GM12878 (cell line): Measurements from ENCODE around the gene ZNF285. TPM values are rescaled to one million over a fixed set of nuclear protein-coding genes. Genes with fewer than 3 reads are reported as not detected.
A peak's percentile ranks its signal among the peaks of the same experiment; 100 is the strongest.

ENCODE experiments used
- ATAC-seq: fragments of 200-7000 bp; cut with Tn5 transposase; 3 replicates; pipeline ENCODE4 v1.9.1; 2020; ENCODE audit warnings: mild to moderate bottlenecking, moderate library complexity
- BruUV-seq: library from RNA; stranded (reverse); fragments of 400-500 nt; replicated peaks from 2 replicates; lab custom pipeline; 2021; lab: Mats Ljungman, UMichigan
- CTCF ChIA-PET: fragments of 300-600 bp; sonication (Branson Sonifier 250); formaldehyde crosslinking; extraction: SDS; loops from one replicate; lab custom pipeline; 2021; ENCODE audit warnings: inconsistent platforms; lab: Yijun Ruan, JAX
- POLR2A ChIA-PET: fragments of 350-600 bp; formaldehyde crosslinking; extraction: SDS; loops from one replicate; lab custom pipeline; 2021; ENCODE audit warnings: inconsistent platforms; lab: Charles Lee
- RAD21 ChIA-PET: fragments of 300-600 bp; sonication (Branson Sonifier 250); formaldehyde crosslinking; loops from one replicate; lab custom pipeline; 2023; ENCODE audit warnings: antibody characterized with exemption; ENCODE audit not compliant: unreplicated experiment; lab: Charles Lee
- SMC1A ChIA-PET: fragments of 300-600 bp; sonication (Branson Sonifier 250); formaldehyde crosslinking; loops from one replicate; lab custom pipeline; 2023; ENCODE audit not compliant: unreplicated experiment, uncharacterized antibody; lab: Charles Lee
- DNase-seq: peaks from one replicate; pipeline ENCODE4 v3.0.0-alpha.2; 2011; ENCODE audit warnings: low read depth, low spot score
- FAIRE-seq: peaks from 3 replicates; lab custom pipeline; 2011; peaks lifted over from hg19 to GRCh38; lab: Jason Lieb, UNC
- H2AFZ ChIP-seq: 2 replicates; pipeline ENCODE4 v1.6.0; 2011; ENCODE audit warnings: low read depth, low read length, control low read depth; ENCODE audit not compliant: control insufficient read depth
- H3K27ac ChIP-seq: 2 replicates; pipeline ENCODE4 v1.5.1; 2011; ENCODE audit warnings: control low read depth; ENCODE audit not compliant: control insufficient read depth, insufficient read depth
- H3K27me3 ChIP-seq, 2 experiments: replicated peaks in 1 of 2; 2 replicates each; pipeline versions ENCODE4 v1.6.0 to v1.6.1; 2011; ENCODE audit warnings: low read length in 1 of 2; ENCODE audit not compliant: control insufficient read depth in 2 of 2, insufficient read depth in 2 of 2
- H3K36me3 ChIP-seq, 2 experiments: 2 replicates each; pipeline ENCODE4 v1.5.1; 2011; ENCODE audit warnings: low read length in 1 of 2; ENCODE audit not compliant: control insufficient read depth in 2 of 2, insufficient read depth in 2 of 2
- H3K4me1 ChIP-seq: 2 replicates; pipeline ENCODE4 v1.6.1; 2011; ENCODE audit warnings: mild to moderate bottlenecking, low read length, moderate library complexity, mixed read lengths; ENCODE audit not compliant: control insufficient read depth, insufficient read depth
- H3K4me2 ChIP-seq: 2 replicates; pipeline ENCODE4 v1.6.0; 2011; ENCODE audit warnings: control low read depth; ENCODE audit not compliant: control insufficient read depth, insufficient read depth
- H3K4me3 ChIP-seq: fragments of 200-600 bp; sonication (generic); 2 replicates; pipeline ENCODE4 v1.5.1; 2016
- H3K79me2 ChIP-seq: 2 replicates; pipeline ENCODE4 v1.6.0; 2011; ENCODE audit warnings: low read length; ENCODE audit not compliant: control insufficient read depth, insufficient read depth
- H3K9ac ChIP-seq: 2 replicates; pipeline ENCODE4 v1.8.0; 2011; ENCODE audit warnings: low read length, control low read depth, mixed read lengths; ENCODE audit not compliant: control insufficient read depth, insufficient read depth
- H3K9me3 ChIP-seq: replicated peaks from 3 replicates; pipeline ENCODE4 v1.5.1; 2011; ENCODE audit warnings: mild to moderate bottlenecking, low read length; ENCODE audit not compliant: control insufficient read depth, insufficient read depth
- H4K20me1 ChIP-seq: 2 replicates; pipeline ENCODE4 v1.6.0; 2011; ENCODE audit not compliant: control insufficient read depth, insufficient read depth
- EP300 ChIP-seq, 2 experiments: fragments of 150-350 bp in 1 of 2; IDR thresholded peaks; 2 replicates each; pipeline ENCODE4 v1.6.1; 2011 to 2012; ENCODE audit warnings: low read depth in 2 of 2, low read length in 2 of 2, borderline replicate concordance in 1 of 2, improper control_type of control experiment in 1 of 2, inconsistent platforms in 1 of 2; ENCODE audit not compliant: control insufficient read depth in 1 of 2
- GABPA ChIP-seq: IDR thresholded peaks from 2 replicates; pipeline ENCODE4 v1.6.1; 2014; ENCODE audit warnings: antibody characterized with exemption, low read depth, mild to moderate bottlenecking, inconsistent platforms
- GATAD2B ChIP-seq: fragments of 450-650 bp; conservative IDR thresholded peaks from 2 replicates; pipeline ENCODE4 v1.6.1; 2017; ENCODE audit warnings: low read depth, mild to moderate bottlenecking, moderate library complexity
- MEF2A ChIP-seq: IDR thresholded peaks from 2 replicates; pipeline ENCODE4 v1.6.1; 2011; ENCODE audit warnings: low read depth, mild to moderate bottlenecking, low read length, moderate library complexity; ENCODE audit not compliant: insufficient read depth
- NFYB ChIP-seq: IDR thresholded peaks from 2 replicates; pipeline ENCODE4 v1.6.1; 2011; ENCODE audit warnings: low read depth, mild to moderate bottlenecking, low read length, improper control_type of control experiment, moderate library complexity; ENCODE audit not compliant: insufficient read depth
- PAX5 ChIP-seq: IDR thresholded peaks from 2 replicates; pipeline ENCODE4 v1.6.1; 2011; ENCODE audit warnings: low read depth, low read length, borderline replicate concordance
- RELA ChIP-seq: fragments of 450-650 bp; IDR thresholded peaks from 2 replicates; pipeline ENCODE4 v1.8.0; 2014; ENCODE audit warnings: borderline replicate concordance; ENCODE audit not compliant: partially characterized antibody
- RFX5 ChIP-seq: IDR thresholded peaks from 2 replicates; pipeline ENCODE4 v1.6.1; 2011; ENCODE audit warnings: low read depth, low read length, improper control_type of control experiment
- RUNX3 ChIP-seq: IDR thresholded peaks from 2 replicates; pipeline ENCODE4 v1.6.1; 2012; ENCODE audit warnings: low read length, inconsistent platforms
- SIN3A ChIP-seq: IDR thresholded peaks from 2 replicates; pipeline ENCODE4 v1.6.1; 2012; ENCODE audit warnings: low read depth, low read length, improper control_type of control experiment
- SIX5 ChIP-seq: IDR thresholded peaks from 2 replicates; pipeline ENCODE4 v1.6.1; 2011; ENCODE audit warnings: mild to moderate bottlenecking, low read depth, low read length, moderate library complexity; ENCODE audit not compliant: severe bottlenecking
- SMAD5 ChIP-seq: IDR thresholded peaks from 2 replicates; pipeline ENCODE4 v1.6.1; 2016; ENCODE audit warnings: antibody characterized with exemption, low read depth
- SUPT20H ChIP-seq: IDR thresholded peaks from 2 replicates; pipeline ENCODE4 v1.6.1; 2011; ENCODE audit warnings: low read depth, mild to moderate bottlenecking, low read length, moderate library complexity, borderline replicate concordance; ENCODE audit not compliant: control insufficient read depth
- WRNIP1 ChIP-seq: IDR thresholded peaks from 2 replicates; pipeline ENCODE4 v1.6.1; 2011; ENCODE audit warnings: low read depth, low read length, improper control_type of control experiment, borderline replicate concordance
- YBX1 ChIP-seq: fragments of 450-650 bp; IDR thresholded peaks from 2 replicates; pipeline ENCODE4 v1.6.1; 2016; ENCODE audit warnings: antibody characterized with exemption
- ZNF207 ChIP-seq: fragments of 450-650 bp; IDR thresholded peaks from 2 replicates; pipeline ENCODE4 v1.6.1; 2014; ENCODE audit warnings: antibody characterized with exemption, mild to moderate bottlenecking, borderline replicate concordance
- WGBS: methylation state at CpG from one replicate; pipeline ENCODE4 v1.1.6; 2016; ENCODE audit warnings: low lambda C conversion rate; ENCODE audit not compliant: insufficient replicate concordance, insufficient coverage; ENCODE audit errors: missing lambda C conversion rate; 5-methylcytosine and 5-hydroxymethylcytosine counted together
- in situ Hi-C: fragments of 300-500 bp; cut with MboI; formaldehyde crosslinking; loops from 9 replicates; pipeline ENCODE4 v1.14.3; 2018; ENCODE audit warnings: mixed read lengths
- intact Hi-C: fragments of 100-400 bp; cut with micrococcal nuclease; formaldehyde crosslinking; loops from one replicate; pipeline ENCODE4 v1.14.2; 2022; ENCODE audit not compliant: unreplicated experiment
- polyA plus RNA-seq, 11 experiments: library from polyadenylated mRNA; depleted of rRNA in 4 of 11; unstranded in 6 of 11; stranded (reverse) in 5 of 11; fragments of >200 nt; fragmentation: Nextera tagmentation in 4 of 11; fragmentation: Illumina TruSeq in 1 of 11; extraction: Ambion mirVana in 4 of 11; extraction: Trizol in 1 of 11; gene quantifications; 1 replicate in 1 of 11; 2 replicates in 10 of 11; pipeline versions ENCODE4 v1.2.1 to v1.2.3, GENCODE V29; 2011 to 2016; ENCODE audit warnings: inconsistent platforms in 2 of 11, missing spikeins in 2 of 11, low read depth in 1 of 11
- total RNA-seq, 4 experiments: library from RNA; depleted of rRNA in 3 of 4; stranded (reverse); fragments of >200 nt in 3 of 4; fragmentation: Illumina TruSeq in 1 of 4; extraction: Trizol in 1 of 4; gene quantifications; 2 replicates each; pipeline versions ENCODE4 v1.2.1 to v1.2.3, GENCODE V29; 2013 to 2021
- TF ChIP-seq, protein P1 (sequence below): fragments of 450-650 bp; IDR thresholded peaks from 2 replicates; pipeline ENCODE4 v1.6.1; 2017; ENCODE audit warnings: antibody characterized with exemption, mild to moderate bottlenecking, moderate library complexity
- TF ChIP-seq, protein P2 (sequence below): IDR thresholded peaks from 2 replicates; pipeline ENCODE4 v1.6.1; 2011; ENCODE audit warnings: low read depth, mild to moderate bottlenecking, low read length, moderate library complexity, borderline replicate concordance; ENCODE audit errors: extremely low read depth
- TF ChIP-seq, protein P3 (sequence below): fragments of 450-650 bp; IDR thresholded peaks from 2 replicates; pipeline ENCODE4 v1.6.1; 2014; ENCODE audit warnings: mild to moderate bottlenecking

The ZNF285 gene
- total and polyA plus RNA-seq, 10 of the 15 experiments (the other 5 are each of a cell fraction or from before 2014, with no cell fraction given), result 0.02 to 0.40 (median 0.28) TPM; not detected in 3

DNA sequence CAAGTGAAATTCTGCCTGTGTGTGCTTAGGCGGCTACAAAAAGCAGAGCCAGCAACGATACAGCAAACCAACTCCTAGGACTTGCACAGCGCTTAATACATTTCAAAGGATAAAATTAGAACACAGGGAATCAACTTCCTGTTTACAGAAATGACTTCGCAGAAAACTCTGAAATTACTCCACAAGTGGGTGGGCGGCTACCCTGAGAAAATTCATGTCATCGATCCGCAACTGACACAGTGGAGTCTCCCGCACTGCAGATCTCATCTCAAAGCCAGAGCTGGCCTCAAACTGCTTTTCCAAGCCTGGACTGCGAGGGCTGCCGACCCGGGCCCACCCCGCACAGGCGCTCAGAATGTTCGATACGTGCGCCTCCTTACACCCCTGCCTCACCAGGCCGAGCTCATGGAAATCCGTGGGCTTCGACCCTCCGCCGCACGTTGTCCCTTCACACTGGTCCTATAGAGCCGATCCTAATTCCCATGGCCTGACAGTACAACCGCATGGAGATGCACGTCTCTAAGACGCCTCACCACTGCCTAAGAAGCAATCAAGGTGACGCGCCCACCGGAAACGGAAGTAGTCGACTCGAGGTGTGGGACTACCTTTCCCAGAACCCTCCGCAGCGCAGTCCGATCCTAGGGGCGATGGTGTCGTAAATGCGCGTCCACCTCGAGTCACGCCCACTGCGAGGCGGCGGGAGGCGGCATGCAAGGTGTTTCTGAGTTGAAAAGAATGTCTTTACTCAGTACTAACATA lies 46.7 kb upstream of the ZNF285 start, which contains the start of gene ZNF229:
Gene ZNF229, minus strand, starts transcription at position 557 of the 759 bp plus-strand sequence. CDS start 5,625 bp downstream, outside the sequence.
- H3K9ac ChIP-seq, result no peak within 1 kb of the TSS
- no peak for TF ChIP-seq ZNF207
- TF ChIP-seq SIX5, result peak; percentile 64
- TF ChIP-seq GABPA, result peak; percentile 83
- no peak for TF ChIP-seq SIN3A
- TF ChIP-seq RELA, result no peak
- no peak for TF ChIP-seq NFYB
- TF ChIP-seq EP300 (IDR thresholded peaks at IDR 0.05; ENCODE audit: borderline replicate concordance in 1 of 2, control insufficient read depth in 1 of 2, low read depth in 2 of 2, low read length in 2 of 2), result no peak
- no peak for TF ChIP-seq RUNX3
- no peak for TF ChIP-seq GATAD2B
- TF ChIP-seq MEF2A, result no peak
- TF ChIP-seq SUPT20H, result no peak
- TF ChIP-seq, protein P1, sequence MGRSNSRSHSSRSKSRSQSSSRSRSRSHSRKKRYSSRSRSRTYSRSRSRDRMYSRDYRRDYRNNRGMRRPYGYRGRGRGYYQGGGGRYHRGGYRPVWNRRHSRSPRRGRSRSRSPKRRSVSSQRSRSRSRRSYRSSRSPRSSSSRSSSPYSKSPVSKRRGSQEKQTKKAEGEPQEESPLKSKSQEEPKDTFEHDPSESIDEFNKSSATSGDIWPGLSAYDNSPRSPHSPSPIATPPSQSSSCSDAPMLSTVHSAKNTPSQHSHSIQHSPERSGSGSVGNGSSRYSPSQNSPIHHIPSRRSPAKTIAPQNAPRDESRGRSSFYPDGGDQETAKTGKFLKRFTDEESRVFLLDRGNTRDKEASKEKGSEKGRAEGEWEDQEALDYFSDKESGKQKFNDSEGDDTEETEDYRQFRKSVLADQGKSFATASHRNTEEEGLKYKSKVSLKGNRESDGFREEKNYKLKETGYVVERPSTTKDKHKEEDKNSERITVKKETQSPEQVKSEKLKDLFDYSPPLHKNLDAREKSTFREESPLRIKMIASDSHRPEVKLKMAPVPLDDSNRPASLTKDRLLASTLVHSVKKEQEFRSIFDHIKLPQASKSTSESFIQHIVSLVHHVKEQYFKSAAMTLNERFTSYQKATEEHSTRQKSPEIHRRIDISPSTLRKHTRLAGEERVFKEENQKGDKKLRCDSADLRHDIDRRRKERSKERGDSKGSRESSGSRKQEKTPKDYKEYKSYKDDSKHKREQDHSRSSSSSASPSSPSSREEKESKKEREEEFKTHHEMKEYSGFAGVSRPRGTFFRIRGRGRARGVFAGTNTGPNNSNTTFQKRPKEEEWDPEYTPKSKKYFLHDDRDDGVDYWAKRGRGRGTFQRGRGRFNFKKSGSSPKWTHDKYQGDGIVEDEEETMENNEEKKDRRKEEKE, result no peak
- TF ChIP-seq SMAD5, result no peak
- TF ChIP-seq, protein P2, sequence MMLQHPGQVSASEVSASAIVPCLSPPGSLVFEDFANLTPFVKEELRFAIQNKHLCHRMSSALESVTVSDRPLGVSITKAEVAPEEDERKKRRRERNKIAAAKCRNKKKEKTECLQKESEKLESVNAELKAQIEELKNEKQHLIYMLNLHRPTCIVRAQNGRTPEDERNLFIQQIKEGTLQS, result no peak
- TF ChIP-seq, protein P3, sequence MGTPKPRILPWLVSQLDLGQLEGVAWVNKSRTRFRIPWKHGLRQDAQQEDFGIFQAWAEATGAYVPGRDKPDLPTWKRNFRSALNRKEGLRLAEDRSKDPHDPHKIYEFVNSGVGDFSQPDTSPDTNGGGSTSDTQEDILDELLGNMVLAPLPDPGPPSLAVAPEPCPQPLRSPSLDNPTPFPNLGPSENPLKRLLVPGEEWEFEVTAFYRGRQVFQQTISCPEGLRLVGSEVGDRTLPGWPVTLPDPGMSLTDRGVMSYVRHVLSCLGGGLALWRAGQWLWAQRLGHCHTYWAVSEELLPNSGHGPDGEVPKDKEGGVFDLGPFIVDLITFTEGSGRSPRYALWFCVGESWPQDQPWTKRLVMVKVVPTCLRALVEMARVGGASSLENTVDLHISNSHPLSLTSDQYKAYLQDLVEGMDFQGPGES, result no peak
- TF ChIP-seq RFX5, result no peak
- no peak for TF ChIP-seq WRNIP1
- TF ChIP-seq YBX1, result no peak
- no peak for TF ChIP-seq PAX5

More for the DNA sequence above, 46.7 kb upstream of the ZNF285 start, which contains the start of gene ZNF229:
- DNase-seq (no peak), FAIRE-seq (no peak), ATAC-seq (peak; percentile 40; the same call in 2 of the 3 replicates)
- no peaks in the 10 kb centered on the region for H3K79me2 ChIP-seq
- H2AFZ ChIP-seq, result peak within 1 kb of the TSS; percentile 79
- no peak within 1 kb of the TSS for H3K27ac ChIP-seq
- SMC1A ChIA-PET, result no interaction called here
- no peaks in the 10 kb centered on the region for H4K20me1 ChIP-seq
- 22% methylated on average over 45 of the region's 45 CpGs for WGBS
- in situ Hi-C loops, result no loop called here
- no peaks in the 10 kb centered on the region for H3K4me1 ChIP-seq
- no peaks in the 10 kb centered on the region for H3K27me3 ChIP-seq
- peaks cover 7% of the 10 kb centered on the region; the same call in 2 of the 3 replicates for H3K9me3 ChIP-seq
- intact Hi-C loops, result no loop called here
- H3K4me3 ChIP-seq, result no peak within 1 kb of the TSS; the same call in 1 of the 2 replicates
- no peaks in the 10 kb centered on the region for H3K36me3 ChIP-seq
- CTCF ChIA-PET, result no interaction called here
- POLR2A ChIA-PET, result no interaction called here
- peak within 1 kb of the TSS; percentile 55 for H3K4me2 ChIP-seq
- BruUV-seq, result no TSS peak
- RAD21 ChIA-PET, result no interaction called here
